Endodermal cell (in vitro differentiated cells): ENCODE measurements around the gene OR8K5. TPM values are rescaled to one million over a fixed set of nuclear protein-coding genes. Genes with fewer than 3 reads are reported as not detected.

Experiments
- DNase-seq: peaks from one replicate; pipeline ENCODE4 v3.0.0-alpha.2; 2017
- H3K27ac ChIP-seq: 2 replicates; pipeline ENCODE4 v1.5.1; 2013; ENCODE audit warnings: mild to moderate bottlenecking, low read depth, low read length, moderate library complexity
- H3K27me3 ChIP-seq: 2 replicates; pipeline ENCODE4 v1.6.1; 2013; ENCODE audit warnings: mild to moderate bottlenecking, low read length, moderate library complexity; ENCODE audit not compliant: insufficient read depth, control insufficient read depth, poor library complexity, severe bottlenecking
- H3K36me3 ChIP-seq: 2 replicates; pipeline ENCODE4 v1.7.0; 2013; ENCODE audit warnings: mild to moderate bottlenecking, low read length, moderate library complexity; ENCODE audit not compliant: control insufficient read depth, insufficient read depth
- H3K4me1 ChIP-seq: one replicate; pipeline ENCODE4 v1.7.0; 2013; ENCODE audit warnings: low read length; ENCODE audit not compliant: control insufficient read depth, insufficient read depth
- H3K4me3 ChIP-seq: 2 replicates; pipeline ENCODE4 v1.5.1; 2013; ENCODE audit warnings: mild to moderate bottlenecking, low read length, moderate library complexity
- H3K9ac ChIP-seq: 2 replicates; pipeline ENCODE4 v1.6.1; 2013; ENCODE audit warnings: mild to moderate bottlenecking, low read length, moderate library complexity; ENCODE audit not compliant: poor library complexity, severe bottlenecking; ENCODE audit errors: extremely low read depth
- H3K9me3 ChIP-seq: 2 replicates; pipeline ENCODE4 v1.6.1; 2013; ENCODE audit warnings: mild to moderate bottlenecking, low read length, moderate library complexity; ENCODE audit not compliant: control insufficient read depth
- H3K27ac Mint-ChIP-seq: 2 replicates; pipeline ENCODE4 v1.8.0; 2020; ENCODE audit warnings: mixed read lengths
- H3K27me3 Mint-ChIP-seq: 2 replicates; pipeline ENCODE4 v1.8.0; 2021; ENCODE audit warnings: mild to moderate bottlenecking, mixed read lengths; ENCODE audit not compliant: insufficient read depth
- H3K36me3 Mint-ChIP-seq: 2 replicates; pipeline ENCODE4 v1.8.0; 2020; ENCODE audit warnings: low read depth, mixed read lengths
- H3K4me1 Mint-ChIP-seq: 2 replicates; pipeline ENCODE4 v1.8.0; 2020; ENCODE audit warnings: mixed read lengths
- H3K4me3 Mint-ChIP-seq: 2 replicates; pipeline ENCODE4 v1.8.0; 2020; ENCODE audit warnings: mild to moderate bottlenecking, moderate library complexity, mixed read lengths
- H3K9me3 Mint-ChIP-seq: 2 replicates; pipeline ENCODE4 v1.8.0; 2020; ENCODE audit warnings: mild to moderate bottlenecking, mixed read lengths
- CTCF ChIP-seq: fragments of 200-600 bp; sonication (generic); conservative IDR thresholded peaks from 2 replicates; pipeline ENCODE4 v1.5.0; 2021; ENCODE audit warnings: antibody characterized with exemption, mild to moderate bottlenecking
- WGBS, 2 experiments: methylation state at CpG; one replicate each; pipeline versions ENCODE4 v1.1.5 to v1.1.7; 2013; ENCODE audit warnings: missing lambda C conversion rate in 2 of 2, mixed read lengths in 1 of 2; ENCODE audit not compliant: insufficient coverage in 1 of 2, insufficient read length in 1 of 2; 5-methylcytosine and 5-hydroxymethylcytosine counted together
- total RNA-seq, 2 donors: library from RNA; stranded (reverse); fragmentation: NEBNext Ultra II Directional in 1 of 2; extraction: Animal tissue kit (Norgen Biotek cat#: 25700) in 1 of 2; gene quantifications; 2 replicates in 1 of 2; 3 replicates in 1 of 2; pipeline ENCODE4 v1.2.1, GENCODE V29; 2021

The OR8K5 gene
- total RNA-seq, 2 donors from 2014 or later: not detected

DNA sequence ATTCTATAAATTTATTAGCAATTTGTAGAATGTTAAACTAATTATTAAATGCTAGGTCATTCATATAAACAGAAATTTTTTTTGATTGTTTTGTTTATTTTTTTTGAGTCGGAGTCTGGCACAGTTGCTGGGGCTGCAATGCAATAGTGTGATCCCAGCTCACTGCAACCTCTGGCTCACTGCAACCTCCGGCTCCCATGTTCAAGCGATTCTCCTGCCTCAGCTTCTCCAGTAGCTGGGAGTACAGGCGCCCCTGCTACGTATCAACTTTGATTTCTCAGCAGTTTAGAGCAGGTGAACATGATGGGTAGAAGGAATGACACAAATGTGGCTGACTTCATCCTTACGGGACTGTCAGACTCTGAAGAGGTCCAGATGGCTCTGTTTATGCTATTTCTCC lies 38.0 kb downstream of the OR8K5 start, which contains the start of gene OR8H3:
TSS of gene OR8H3 (plus strand) at position 301 of the 400 bp plus-strand sequence. CDS start at position 301, 0 bp downstream.
- H3K27me3 Mint-ChIP-seq: no peaks in the 10 kb centered on the region
- WGBS, 2 experiments: 90 to 96% methylated on average over 4 to 6 of the region's 6 CpGs
- no peaks in the 10 kb centered on the region for H3K36me3 Mint-ChIP-seq
- Histone ChIP-seq H3K36me3 (no peaks in the 10 kb centered on the region), H3K4me3 (no peak within 1 kb of the TSS), H3K9ac (no peak within 1 kb of the TSS), H3K27me3 (no peaks in the 10 kb centered on the region), H3K27ac (no peak within 1 kb of the TSS), H3K9me3 (no peaks in the 10 kb centered on the region), H3K4me1 (no peaks in the 10 kb centered on the region)
- no peak within 1 kb of the TSS for H3K27ac Mint-ChIP-seq
- no peak for TF ChIP-seq CTCF
- H3K4me1 Mint-ChIP-seq: no peaks in the 10 kb centered on the region
- no peak within 1 kb of the TSS for H3K4me3 Mint-ChIP-seq
- DNase-seq: no peak
- peaks cover 3% of the 10 kb centered on the region for H3K9me3 Mint-ChIP-seq

Other genes with a start within 250 kb of the OR8K5 start
- not detected for gene OR5W2, start 245.7 kb downstream of the OR8K5 start, total RNA-seq
- not detected for gene OR5I1, start 223.9 kb downstream of the OR8K5 start, total RNA-seq
- gene OR10AG1, start 190.4 kb downstream of the OR8K5 start, total RNA-seq: not detected
- not detected for gene OR5F1, start 165.7 kb downstream of the OR8K5 start, total RNA-seq
- gene OR5AS1, start 132.7 kb downstream of the OR8K5 start, total RNA-seq: not detected
- gene OR8I2, start 67.0 kb downstream of the OR8K5 start, total RNA-seq: not detected
- not detected for gene OR8H2, start 56.6 kb downstream of the OR8K5 start, total RNA-seq
- gene OR8H3, start 37.9 kb downstream of the OR8K5 start, total RNA-seq: not detected
- gene OR8J3, start 20.1 kb downstream of the OR8K5 start, total RNA-seq: not detected
- not detected for gene OR5J2, start 16.3 kb upstream of the OR8K5 start, total RNA-seq
- gene OR5T2, start 73.9 kb upstream of the OR8K5 start, total RNA-seq: not detected
- gene OR5T3, start 91.9 kb upstream of the OR8K5 start, total RNA-seq: not detected
- gene OR5T1, start 113.8 kb upstream of the OR8K5 start, total RNA-seq: not detected
- not detected for gene OR8H1, start 131.9 kb upstream of the OR8K5 start, total RNA-seq
- gene OR8K3, start 154.8 kb upstream of the OR8K5 start, total RNA-seq: not detected
- gene OR8K1, start 185.7 kb upstream of the OR8K5 start, total RNA-seq: not detected
- not detected for gene OR8J1, start 194.0 kb upstream of the OR8K5 start, total RNA-seq
- not detected for gene OR8U1, start 215.3 kb upstream of the OR8K5 start, total RNA-seq